Stomach (tissue), 9 donors: Measurements from ENCODE around the gene ARAF. TPM values are rescaled to one million over a fixed set of nuclear protein-coding genes. Genes with fewer than 3 reads are reported as not detected.

Experiments used
- DNase-seq, 2 donors: peaks; one replicate each; pipeline versions ENCODE4 v3.0.0 to v3.0.0-alpha.2; 2013 to 2019
- H3K27ac ChIP-seq, 5 donors: fragments of 200-600 bp in 4 of 5; sonication (generic) in 4 of 5; one replicate each; pipeline ENCODE4 v1.5.1; 2013 to 2019; ENCODE audit warnings: mild to moderate bottlenecking in 1 of 5, moderate library complexity in 1 of 5
- H3K27me3 ChIP-seq, 3 donors: fragments of 200-600 bp; sonication (generic); one replicate each; pipeline ENCODE4 v1.5.1; 2017 to 2019; ENCODE audit warnings: mixed run types in 1 of 3
- H3K36me3 ChIP-seq, 4 donors: fragments of 200-600 bp; sonication (generic); 1 replicate in 3 of 4; 2 replicates in 1 of 4; pipeline ENCODE4 v1.5.1; 2016 to 2019
- H3K4me1 ChIP-seq, 4 donors: fragments of 200-600 bp; sonication (generic); one replicate each; pipeline ENCODE4 v1.5.1; 2016 to 2019
- H3K4me3 ChIP-seq, 4 donors: fragments of 200-600 bp; sonication (generic) in 3 of 4; one replicate each; pipeline ENCODE4 v1.5.1; 2016 to 2019; ENCODE audit warnings: mild to moderate bottlenecking in 1 of 4
- H3K9me3 ChIP-seq, 4 donors: fragments of 200-600 bp; sonication (generic); one replicate each; pipeline ENCODE4 v1.5.1; 2016 to 2019
- EP300 ChIP-seq: sonication (generic); formaldehyde crosslinking; IDR thresholded peaks from one replicate; pipeline ENCODE4 v1.6.1; 2017; ENCODE audit warnings: antibody characterized with exemption
- POLR2A ChIP-seq, 4 donors: fragments of 450-650 bp; IDR thresholded peaks; one replicate each; pipeline ENCODE4 v1.6.1; 2016; ENCODE audit warnings: antibody characterized with exemption in 4 of 4, control low read depth in 2 of 4, mild to moderate bottlenecking in 1 of 4, moderate library complexity in 1 of 4
- POLR2AphosphoS5 ChIP-seq, 3 donors: sonication (generic); formaldehyde crosslinking; IDR thresholded peaks; one replicate each; pipeline ENCODE4 v1.6.1; 2016; ENCODE audit warnings: antibody characterized with exemption in 3 of 3
- WGBS, 5 donors: extraction: QIAGEN DNeasy Blood & Tissue Kit in 3 of 5; methylation state at CpG; one replicate each; pipeline versions ENCODE4 v1.1.5 to v1.1.7; 2013 to 2018; 5-methylcytosine and 5-hydroxymethylcytosine counted together
- intact Hi-C: fragments of 100-400 bp; cut with DNase I; formaldehyde crosslinking; loops from one replicate; pipeline ENCODE4 v1.15.1; 2023; ENCODE audit warnings: low total_unique reads
- polyA plus RNA-seq, 3 donors: library from polyadenylated mRNA; stranded (reverse); fragments of 200-250 nt; gene quantifications; one replicate each; pipeline ENCODE4 v1.2.3, GENCODE V29; 2013
- total RNA-seq, 5 donors: library from RNA; depleted of rRNA; stranded (reverse); fragments of >200 nt; gene quantifications; one replicate each; pipeline versions ENCODE4 v1.1.0 to v1.2.3, GENCODE V29; 2014 to 2016
- TF ChIP-seq, protein P1 (sequence below), 7 experiments: fragments of 450-650 bp in 4 of 7; fragments of 200-600 bp in 3 of 7; sonication (generic) in 3 of 7; IDR thresholded peaks; one replicate each; pipeline ENCODE4 v1.5.1; 2016 to 2019; ENCODE audit warnings: antibody characterized with exemption in 7 of 7, control low read depth in 2 of 7, mild to moderate bottlenecking in 1 of 7
- donor health status: healthy with polysubstance abuse.
- donor health status: Bipolar disorder and iron deficiency.
- donor health status: healthy.

Gene ARAF
- total and polyA plus RNA-seq, 8 donors: 19.6 to 142 (median 48.8) TPM

DNA sequence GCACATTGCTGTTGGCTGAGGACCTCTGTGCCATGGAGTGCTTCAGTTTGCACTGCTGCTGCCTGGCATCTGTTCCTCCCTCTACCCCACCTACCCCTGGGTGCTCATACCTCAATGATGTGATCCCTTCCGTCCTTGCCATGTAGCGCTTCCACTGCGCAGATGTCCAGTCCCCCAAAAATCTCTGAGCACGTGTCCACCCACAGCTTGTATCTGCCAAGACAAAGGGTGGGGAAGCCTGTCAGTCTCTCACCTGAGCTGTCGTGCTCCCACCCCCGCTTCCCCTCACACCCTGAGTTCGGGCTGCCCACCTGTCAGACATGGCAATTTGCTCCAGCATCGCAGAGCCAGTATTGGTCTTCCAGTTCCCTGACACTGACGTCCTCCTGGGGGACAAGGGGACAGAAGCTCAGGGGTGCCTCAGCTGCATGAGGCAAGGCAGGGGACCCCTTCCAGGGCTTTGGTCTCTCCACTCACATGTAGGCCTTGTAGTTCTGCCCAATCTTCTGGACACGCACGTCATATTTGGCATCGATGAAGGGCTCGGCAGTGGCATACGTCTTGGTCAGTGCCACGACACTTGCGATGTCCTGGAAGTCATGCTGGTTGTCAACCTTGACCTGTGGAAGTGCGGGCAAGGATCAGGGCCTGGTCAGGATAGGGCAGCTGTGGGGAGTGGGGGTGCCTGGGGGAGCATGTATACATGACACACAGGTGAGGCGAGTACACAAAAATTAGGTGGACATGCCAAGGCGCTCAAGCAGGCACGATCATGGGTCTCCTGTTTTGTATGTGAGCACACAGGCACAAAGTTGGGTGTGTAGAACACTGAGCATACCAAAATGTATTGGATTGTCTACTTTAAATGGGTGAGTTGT lies 15.3 kb downstream of the ARAF start:
- H3K9me3 ChIP-seq: no peaks in the 10 kb centered on the region
- peaks cover 0 to 10% (median 8%) of the 10 kb centered on the region in 4 donors for H3K36me3 ChIP-seq
- H3K4me1 ChIP-seq: peaks cover 0 to 40% (median 14%) of the 10 kb centered on the region in 4 donors
- no peak overlapping the region for H3K27ac ChIP-seq
- no peaks in the 10 kb centered on the region for H3K27me3 ChIP-seq
- no peak for DNase-seq
- H3K4me3 ChIP-seq: no peak overlapping the region
- TF ChIP-seq, protein P1, sequence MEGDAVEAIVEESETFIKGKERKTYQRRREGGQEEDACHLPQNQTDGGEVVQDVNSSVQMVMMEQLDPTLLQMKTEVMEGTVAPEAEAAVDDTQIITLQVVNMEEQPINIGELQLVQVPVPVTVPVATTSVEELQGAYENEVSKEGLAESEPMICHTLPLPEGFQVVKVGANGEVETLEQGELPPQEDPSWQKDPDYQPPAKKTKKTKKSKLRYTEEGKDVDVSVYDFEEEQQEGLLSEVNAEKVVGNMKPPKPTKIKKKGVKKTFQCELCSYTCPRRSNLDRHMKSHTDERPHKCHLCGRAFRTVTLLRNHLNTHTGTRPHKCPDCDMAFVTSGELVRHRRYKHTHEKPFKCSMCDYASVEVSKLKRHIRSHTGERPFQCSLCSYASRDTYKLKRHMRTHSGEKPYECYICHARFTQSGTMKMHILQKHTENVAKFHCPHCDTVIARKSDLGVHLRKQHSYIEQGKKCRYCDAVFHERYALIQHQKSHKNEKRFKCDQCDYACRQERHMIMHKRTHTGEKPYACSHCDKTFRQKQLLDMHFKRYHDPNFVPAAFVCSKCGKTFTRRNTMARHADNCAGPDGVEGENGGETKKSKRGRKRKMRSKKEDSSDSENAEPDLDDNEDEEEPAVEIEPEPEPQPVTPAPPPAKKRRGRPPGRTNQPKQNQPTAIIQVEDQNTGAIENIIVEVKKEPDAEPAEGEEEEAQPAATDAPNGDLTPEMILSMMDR (IDR thresholded peaks at IDR 0.05): no peak
- no peak for TF ChIP-seq EP300
- no peak for TF ChIP-seq POLR2AphosphoS5 (IDR thresholded peaks at IDR 0.05)
- no peak for TF ChIP-seq POLR2A (IDR thresholded peaks at IDR 0.05)
- WGBS, 5 donors: 88 to 96% (median 93%) methylated on average over 19 to 20 of the region's 20 CpGs
- intact Hi-C loops: no loop called here

DNA sequence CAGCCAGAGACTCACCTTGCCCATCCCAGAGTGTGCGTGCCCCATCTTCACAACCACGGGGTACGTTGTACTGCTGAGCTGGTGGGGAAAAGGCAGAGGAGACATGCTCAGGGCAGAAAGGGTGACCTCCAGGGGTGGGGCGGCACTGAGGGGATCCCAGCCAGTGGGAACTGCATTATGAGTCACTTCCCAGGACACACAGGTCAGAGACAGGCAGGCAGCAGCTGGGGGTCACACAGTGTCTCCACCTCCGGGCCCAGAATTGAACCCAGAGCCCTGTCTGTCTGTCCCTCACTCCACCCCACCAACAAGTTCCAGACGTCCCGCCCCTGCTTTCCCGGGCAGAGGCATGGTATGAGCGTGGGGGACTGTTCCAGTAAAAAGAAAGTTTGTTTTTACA lies 16.4 kb downstream of the ARAF start:
- intact Hi-C loops: no loop called here

DNA sequence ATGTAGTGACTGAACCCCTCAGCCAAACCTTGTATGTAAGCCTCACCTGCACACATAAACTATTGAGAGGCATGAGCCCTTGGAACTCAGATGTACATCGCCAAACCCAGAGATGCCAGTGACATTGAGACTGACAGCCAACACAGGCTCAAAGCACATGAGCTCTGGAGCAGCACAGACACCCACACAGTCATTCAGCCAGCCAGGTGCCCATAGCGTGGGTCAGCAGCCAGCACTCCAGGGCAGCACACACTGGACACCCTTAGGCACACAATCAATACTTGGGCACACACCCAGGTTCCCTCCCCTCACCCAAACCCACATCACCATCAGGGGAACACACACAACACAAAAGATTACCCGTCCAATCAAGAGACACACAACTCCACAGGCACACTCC lies 16.9 kb downstream of the ARAF start:
- Histone ChIP-seq H3K4me3 (no peak overlapping the region), H3K36me3 (no peaks in the 10 kb centered on the region), H3K27me3 (no peaks in the 10 kb centered on the region), H3K4me1 (peaks cover 7 to 43% (median 14%) of the 10 kb centered on the region in 4 donors), H3K27ac (no peak overlapping the region), H3K9me3 (no peaks in the 10 kb centered on the region)
- intact Hi-C loops: no loop called here
- no peak for TF ChIP-seq EP300
- WGBS, 5 donors: 43 to 63% (median 53%) methylated on average over 1 to 3 of the region's 3 CpGs
- DNase-seq: no peak

More for the DNA sequence above, 16.4 kb downstream of the ARAF start:
- no peak overlapping the region for H3K27ac ChIP-seq
- H3K27me3 ChIP-seq: no peaks in the 10 kb centered on the region
- H3K4me3 ChIP-seq: no peak overlapping the region
- no peaks in the 10 kb centered on the region for H3K9me3 ChIP-seq
- no peaks in the 10 kb centered on the region for H3K36me3 ChIP-seq
- 39 to 66% (median 57%) methylated on average over 3 to 9 of the region's 9 CpGs for WGBS, 5 donors
- TF ChIP-seq EP300 (no peak), POLR2AphosphoS5 (IDR thresholded peaks at IDR 0.05) (no peak), POLR2A (IDR thresholded peaks at IDR 0.05) (no peak)
- TF ChIP-seq, protein P1 (IDR thresholded peaks at IDR 0.05): no peak
- peaks cover 7 to 48% (median 14%) of the 10 kb centered on the region in 4 donors for H3K4me1 ChIP-seq
- no peak for DNase-seq

DNA sequence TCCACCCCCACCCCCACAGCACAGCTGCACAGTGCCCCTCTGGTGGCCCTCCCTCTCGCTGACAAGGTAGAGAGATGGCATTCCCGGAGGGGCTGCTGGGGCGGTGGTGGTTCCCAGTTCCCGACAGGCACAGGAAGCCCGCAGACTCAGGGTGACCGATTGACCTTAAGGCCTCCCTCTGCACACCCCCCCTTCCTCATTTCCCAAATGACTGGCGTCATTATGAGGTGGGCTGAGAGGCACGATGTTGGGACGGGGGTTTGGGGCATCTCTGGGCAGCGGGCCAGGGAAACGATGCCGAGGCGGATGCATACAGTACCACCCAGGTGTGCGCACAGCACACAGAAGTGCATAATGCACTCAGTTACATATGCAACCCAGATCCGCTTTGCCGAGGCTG lies 17.7 kb downstream of the ARAF start:
- Histone ChIP-seq H3K4me1 (peaks cover 7 to 43% (median 11%) of the 10 kb centered on the region in 4 donors), H3K27me3 (no peaks in the 10 kb centered on the region), H3K9me3 (no peaks in the 10 kb centered on the region), H3K4me3 (no peak overlapping the region), H3K27ac (no peak overlapping the region), H3K36me3 (no peaks in the 10 kb centered on the region)
- TF ChIP-seq EP300 (no peak), POLR2AphosphoS5 (IDR thresholded peaks at IDR 0.05) (no peak), POLR2A (IDR thresholded peaks at IDR 0.05) (no peak)
- TF ChIP-seq, protein P1 (IDR thresholded peaks at IDR 0.05): no peak
- intact Hi-C loops: no loop called here
- no peak for DNase-seq
- WGBS, 5 donors: 37 to 62% (median 47%) methylated on average over 7 to 16 of the region's 16 CpGs

- no peak for DNase-seq
- 43 to 65% (median 52%) methylated on average over 8 to 9 of the region's 9 CpGs for WGBS, 5 donors
- Histone ChIP-seq H3K27ac (peak overlapping the region in 1 of 5 donors; percentile 17), H3K4me3 (no peak overlapping the region), H3K9me3 (no peaks in the 10 kb centered on the region), H3K36me3 (no peaks in the 10 kb centered on the region), H3K4me1 (peaks cover under 1 to 39% (median 6%) of the 10 kb centered on the region in 4 donors), H3K27me3 (no peaks in the 10 kb centered on the region)
- TF ChIP-seq POLR2AphosphoS5 (IDR thresholded peaks at IDR 0.05): peak in 1 of 3 donors; percentile 19
- TF ChIP-seq, protein P1 (IDR thresholded peaks at IDR 0.05): no peak
- intact Hi-C loops: no loop called here
These were observed 18.5 kb downstream of the ARAF start for GRCh38 chrX:47579537-47579936.
